ENCODE results near the gene CASP9.
"Not testable (repeated sequence)": the region's sequence is repeated elsewhere in the genome, so short reads cannot be mapped to it uniquely, and the experiment has no call there.

GRCh38 chr1:15482455-15482854, 41.6 kb downstream of the CASP9 start:
- TF ChIP-seq, protein P1, sequence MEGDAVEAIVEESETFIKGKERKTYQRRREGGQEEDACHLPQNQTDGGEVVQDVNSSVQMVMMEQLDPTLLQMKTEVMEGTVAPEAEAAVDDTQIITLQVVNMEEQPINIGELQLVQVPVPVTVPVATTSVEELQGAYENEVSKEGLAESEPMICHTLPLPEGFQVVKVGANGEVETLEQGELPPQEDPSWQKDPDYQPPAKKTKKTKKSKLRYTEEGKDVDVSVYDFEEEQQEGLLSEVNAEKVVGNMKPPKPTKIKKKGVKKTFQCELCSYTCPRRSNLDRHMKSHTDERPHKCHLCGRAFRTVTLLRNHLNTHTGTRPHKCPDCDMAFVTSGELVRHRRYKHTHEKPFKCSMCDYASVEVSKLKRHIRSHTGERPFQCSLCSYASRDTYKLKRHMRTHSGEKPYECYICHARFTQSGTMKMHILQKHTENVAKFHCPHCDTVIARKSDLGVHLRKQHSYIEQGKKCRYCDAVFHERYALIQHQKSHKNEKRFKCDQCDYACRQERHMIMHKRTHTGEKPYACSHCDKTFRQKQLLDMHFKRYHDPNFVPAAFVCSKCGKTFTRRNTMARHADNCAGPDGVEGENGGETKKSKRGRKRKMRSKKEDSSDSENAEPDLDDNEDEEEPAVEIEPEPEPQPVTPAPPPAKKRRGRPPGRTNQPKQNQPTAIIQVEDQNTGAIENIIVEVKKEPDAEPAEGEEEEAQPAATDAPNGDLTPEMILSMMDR (IDR thresholded peaks at IDR 0.05), result not testable (repeated sequence)
- not testable (repeated sequence) for TF ChIP-seq ZFX (IDR thresholded peaks at IDR 0.05; ENCODE audit: borderline replicate concordance)
